ENCODE measurements around the gene CFAP54.

CFAP54 gene

GRCh38 chr12:96502949-96503532, 13.7 kb downstream of the CFAP54 start:
- ATAC-seq, result no peak
- TF ChIP-seq ZFP3 (CRISPR knock-in tag; IDR thresholded peaks at IDR 0.05) (no peak), RARB (CRISPR knock-in tag; IDR thresholded peaks at IDR 0.05) (no peak), CREB5 (CRISPR knock-in tag; IDR thresholded peaks at IDR 0.05; ENCODE audit: low read depth) (no peak), OSR1 (CRISPR knock-in tag; IDR thresholded peaks at IDR 0.05) (no peak), CSRNP3 (CRISPR knock-in tag; IDR thresholded peaks at IDR 0.05) (no peak), POU6F1 (CRISPR knock-in tag; IDR thresholded peaks at IDR 0.05; ENCODE audit: borderline replicate concordance, low read depth) (no peak), BACH2 (CRISPR knock-in tag; IDR thresholded peaks at IDR 0.05; ENCODE audit: borderline replicate concordance) (no peak), TOX (CRISPR knock-in tag; IDR thresholded peaks at IDR 0.05; ENCODE audit: borderline replicate concordance) (no peak), ISL1 (CRISPR knock-in tag; IDR thresholded peaks at IDR 0.05) (no peak), SNAI2 (CRISPR knock-in tag; IDR thresholded peaks at IDR 0.05) (no peak), ZNF565 (CRISPR knock-in tag; conservative IDR thresholded peaks at IDR 0.05; ENCODE audit: low read depth) (no peak), ZNF70 (CRISPR knock-in tag; IDR thresholded peaks at IDR 0.05) (no peak), CSDC2 (CRISPR knock-in tag; IDR thresholded peaks at IDR 0.05) (no peak), PATZ1 (CRISPR knock-in tag; IDR thresholded peaks at IDR 0.05; ENCODE audit: borderline replicate concordance) (no peak), ESRRG (CRISPR knock-in tag; IDR thresholded peaks at IDR 0.05) (no peak), TSHZ2 (CRISPR knock-in tag; IDR thresholded peaks at IDR 0.05) (no peak), ARNTL (CRISPR knock-in tag; IDR thresholded peaks at IDR 0.05; ENCODE audit: borderline replicate concordance, low read depth) (no peak), ZC3H10 (CRISPR knock-in tag; IDR thresholded peaks at IDR 0.05) (no peak)

- TF ChIP-seq TSHZ2 (CRISPR knock-in tag; IDR thresholded peaks at IDR 0.05), result no peak
- TF ChIP-seq GLIS3 (CRISPR knock-in tag; IDR thresholded peaks at IDR 0.05), result no peak
- TF ChIP-seq TOX (CRISPR knock-in tag; IDR thresholded peaks at IDR 0.05; ENCODE audit: borderline replicate concordance), result no peak
- TF ChIP-seq RARB (CRISPR knock-in tag; IDR thresholded peaks at IDR 0.05), result no peak
- TF ChIP-seq CSDC2 (CRISPR knock-in tag; IDR thresholded peaks at IDR 0.05), result no peak
- ATAC-seq, result no peak
These were observed 14.6 kb downstream of the CFAP54 start for GRCh38 chr12:96503976-96504375.

Data from SK-N-SH treated with all-trans-retinoic acid at 6 μM for 48 hours (cell line).